NCI-H1436 treated with DMSO at 0.1 percent for 48 hours (cell line): Measurements from ENCODE around the gene HNRNPC.
"Not testable (repeated sequence)": the region's sequence is repeated elsewhere in the genome, so short reads cannot be mapped to it uniquely, and the experiment has no call there.

ENCODE experiments used
- DNase-seq: peaks from one replicate; lab custom pipeline; 2025; lab: John Stamatoyannopoulos, UW

The HNRNPC gene

GRCh38 chr14:21268617-21269251, 508 bp downstream of the HNRNPC start:
- no peak for DNase-seq

DNA sequence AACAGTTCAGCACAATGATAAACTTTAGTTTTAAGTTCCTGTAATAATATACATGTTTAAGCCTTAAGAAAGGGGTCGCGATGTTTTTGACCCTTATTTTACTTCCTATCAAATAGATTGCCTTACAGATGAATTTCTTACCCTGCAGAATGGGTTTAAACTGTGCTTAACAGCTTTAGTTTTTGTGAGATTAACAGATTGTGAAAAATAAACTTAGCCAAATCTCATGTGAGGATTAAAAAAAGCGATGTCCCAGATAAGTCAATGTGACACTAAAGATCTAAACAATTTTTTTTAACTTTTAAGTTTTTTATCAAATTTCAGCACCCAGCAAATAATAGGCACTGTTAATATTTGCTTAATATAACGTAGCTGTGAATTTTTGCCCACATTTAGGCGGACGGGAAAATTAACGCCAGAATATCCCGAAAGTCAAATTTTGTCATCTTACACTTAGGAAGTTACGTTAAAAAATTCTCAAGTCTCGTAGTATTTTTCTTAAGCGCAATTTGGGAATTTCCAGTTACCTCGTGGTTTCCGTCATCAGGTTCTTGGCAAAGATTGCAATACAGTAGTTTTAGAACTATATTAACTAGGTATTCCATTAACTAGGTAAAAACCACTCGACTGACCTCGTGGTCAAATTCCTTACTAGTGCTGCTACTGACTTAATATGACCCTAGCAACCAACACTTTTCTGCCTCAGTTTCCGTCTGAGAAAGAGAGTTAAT, 1.2 kb downstream of the HNRNPC start:
- no peak for DNase-seq

- no peak for DNase-seq
Measured at GRCh38 chr14:21267431-21267845, 1.8 kb downstream of the HNRNPC start.

- no peak for DNase-seq
Measured at GRCh38 chr14:21264025-21264801, 5.0 kb downstream of the HNRNPC start.

- DNase-seq, result no peak
Measured at GRCh38 chr14:21263284-21264024, 5.8 kb downstream of the HNRNPC start.

DNA sequence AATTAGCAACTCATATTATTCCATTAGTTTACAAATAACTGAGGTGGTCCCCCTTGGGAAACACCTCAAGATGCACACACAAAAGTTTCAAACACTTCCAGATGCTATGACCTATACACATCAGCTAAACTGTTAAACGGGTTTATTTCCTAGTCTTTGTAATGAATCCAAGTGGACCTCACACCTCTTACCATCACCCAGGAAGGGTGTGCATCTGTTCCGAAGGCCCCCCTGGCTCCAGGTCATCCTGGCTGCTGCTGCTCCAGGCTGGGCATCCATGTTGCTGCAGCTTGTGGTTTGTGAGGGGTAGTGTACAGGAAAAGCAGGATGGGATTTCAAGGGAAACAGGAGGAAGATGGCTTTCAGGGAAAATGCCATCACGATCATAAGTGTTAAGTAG, 6.8 kb downstream of the HNRNPC start:
- no peak for DNase-seq

- DNase-seq, result no peak
Measured at GRCh38 chr14:21261824-21262223, 7.4 kb downstream of the HNRNPC start.

DNA sequence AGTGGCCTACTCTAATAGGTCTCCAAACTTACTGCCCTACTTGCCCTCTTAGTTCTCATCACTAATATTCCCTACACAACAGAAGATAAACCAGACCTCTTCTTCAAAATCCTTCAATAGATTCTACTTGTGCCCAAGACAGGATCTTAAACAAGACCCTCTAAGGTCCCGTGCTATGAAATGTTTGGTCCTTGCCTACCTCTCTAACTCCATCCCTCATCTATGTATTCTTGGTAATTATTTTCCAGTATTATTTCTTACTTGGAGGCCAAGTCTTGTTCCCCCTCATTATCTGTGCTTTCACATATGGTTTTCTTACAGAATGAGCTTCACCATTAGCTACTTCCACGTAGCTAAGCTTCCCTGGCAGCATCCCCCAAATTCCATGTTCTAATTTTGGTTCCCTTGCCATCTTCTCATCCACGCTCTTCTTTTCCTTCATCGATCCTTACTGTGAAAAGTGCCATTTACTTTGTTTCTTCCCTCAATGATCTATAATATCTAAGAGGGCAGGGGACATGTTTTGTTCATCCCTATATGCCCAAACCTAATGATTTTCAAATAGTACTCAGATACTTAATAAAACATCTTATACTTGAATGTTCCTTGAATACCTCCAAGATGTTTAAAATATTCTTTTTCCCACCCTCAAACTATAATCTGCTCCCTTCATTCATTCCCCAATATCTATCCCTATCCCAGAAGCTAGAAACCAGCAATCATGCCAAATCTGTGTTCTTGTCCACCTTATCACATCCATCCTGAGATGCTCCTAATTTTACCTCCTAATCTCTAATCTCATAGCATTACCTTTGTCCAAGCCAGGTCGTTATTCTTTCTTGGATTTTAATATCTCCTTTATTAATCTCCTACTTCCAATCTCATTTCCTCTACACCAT, 10.1 kb downstream of the HNRNPC start:
- no peak for DNase-seq

DNA sequence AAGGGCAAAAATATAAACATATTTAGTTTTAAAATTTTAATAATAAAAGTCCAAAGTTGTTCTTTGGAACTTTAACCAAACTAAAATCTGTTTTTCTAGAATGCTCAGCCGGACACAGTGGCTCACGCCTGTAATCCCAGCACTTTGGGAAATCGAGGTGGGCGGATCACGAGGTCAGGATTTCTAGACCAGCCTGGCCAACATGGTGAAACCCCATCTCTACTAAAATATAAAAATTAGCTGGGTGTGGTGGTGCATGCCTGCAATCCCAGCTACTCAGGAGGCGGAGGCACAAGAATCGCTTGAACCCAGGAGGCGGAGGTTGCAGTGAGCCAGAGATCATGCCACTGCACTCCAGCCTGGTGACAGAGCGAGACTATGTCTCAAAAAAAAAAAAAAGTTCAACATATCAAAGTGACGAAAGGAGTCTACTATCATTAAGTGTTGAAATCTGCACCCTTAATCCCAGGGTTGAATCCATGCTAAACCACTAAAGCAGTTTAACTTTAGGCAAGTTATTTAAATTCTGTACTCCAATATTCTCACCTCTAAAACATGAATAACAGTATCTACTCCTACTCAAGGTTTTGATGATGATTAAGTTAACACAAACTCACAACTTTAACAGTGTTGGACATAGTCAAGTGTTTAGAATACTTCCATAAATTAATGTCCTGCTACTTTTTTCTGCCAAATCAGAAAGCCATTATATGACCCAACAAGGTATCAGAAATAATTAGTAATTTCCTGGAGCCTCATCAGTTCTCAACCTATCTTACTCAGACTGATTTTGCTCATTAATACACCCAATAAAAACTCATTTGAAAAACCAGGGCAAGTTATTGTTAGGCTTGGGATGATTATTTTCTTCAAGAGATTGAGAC, 11.0 kb downstream of the HNRNPC start:
- no peak for DNase-seq

GRCh38 chr14:21257394-21257909, 11.8 kb downstream of the HNRNPC start:
- DNase-seq, result no peak

GRCh38 chr14:21256539-21257393, 12.5 kb downstream of the HNRNPC start:
- DNase-seq, result no peak

DNA sequence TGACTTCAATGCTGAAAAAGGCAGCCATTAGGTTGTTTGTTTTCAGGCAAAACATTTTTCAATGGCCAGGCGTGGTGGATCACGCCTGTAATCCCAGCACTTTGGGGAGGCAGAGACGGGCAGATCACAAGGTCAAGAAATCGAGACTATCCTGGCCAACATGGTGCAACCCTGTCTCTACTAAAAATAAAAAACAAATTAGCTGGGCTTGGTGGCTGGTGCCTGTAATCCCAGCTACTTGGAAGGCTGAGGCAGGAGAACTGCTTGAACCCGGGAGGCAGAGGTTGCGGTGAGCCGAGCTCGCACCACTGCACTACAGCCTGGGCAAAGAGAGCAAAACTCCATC, 13.2 kb downstream of the HNRNPC start:
- DNase-seq, result not testable (repeated sequence)

GRCh38 chr14:21255385-21256101, 13.7 kb downstream of the HNRNPC start:
- no peak for DNase-seq

GRCh38 chr14:21252149-21252548, 17.1 kb downstream of the HNRNPC start:
- DNase-seq, result no peak

DNA sequence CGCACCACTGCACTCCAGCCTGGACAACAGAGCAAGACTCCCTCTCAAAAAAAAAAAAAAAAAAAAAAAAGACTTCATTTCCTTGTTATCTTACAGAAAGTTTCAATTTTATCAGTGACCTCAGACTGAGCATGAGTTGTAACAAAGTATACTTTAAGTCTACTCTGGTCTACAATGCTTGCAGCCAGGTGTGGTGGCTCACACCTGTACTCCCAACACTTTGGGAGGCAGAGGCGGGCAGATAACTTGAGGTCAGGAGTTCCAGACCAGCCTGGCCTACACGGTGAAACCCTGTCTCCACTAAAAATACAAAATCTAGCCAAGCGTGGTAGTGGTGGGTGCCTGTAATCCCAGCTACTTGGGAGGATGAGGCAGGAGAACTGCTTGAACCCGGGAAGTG, 18.0 kb downstream of the HNRNPC start:
- no peak for DNase-seq

DNA sequence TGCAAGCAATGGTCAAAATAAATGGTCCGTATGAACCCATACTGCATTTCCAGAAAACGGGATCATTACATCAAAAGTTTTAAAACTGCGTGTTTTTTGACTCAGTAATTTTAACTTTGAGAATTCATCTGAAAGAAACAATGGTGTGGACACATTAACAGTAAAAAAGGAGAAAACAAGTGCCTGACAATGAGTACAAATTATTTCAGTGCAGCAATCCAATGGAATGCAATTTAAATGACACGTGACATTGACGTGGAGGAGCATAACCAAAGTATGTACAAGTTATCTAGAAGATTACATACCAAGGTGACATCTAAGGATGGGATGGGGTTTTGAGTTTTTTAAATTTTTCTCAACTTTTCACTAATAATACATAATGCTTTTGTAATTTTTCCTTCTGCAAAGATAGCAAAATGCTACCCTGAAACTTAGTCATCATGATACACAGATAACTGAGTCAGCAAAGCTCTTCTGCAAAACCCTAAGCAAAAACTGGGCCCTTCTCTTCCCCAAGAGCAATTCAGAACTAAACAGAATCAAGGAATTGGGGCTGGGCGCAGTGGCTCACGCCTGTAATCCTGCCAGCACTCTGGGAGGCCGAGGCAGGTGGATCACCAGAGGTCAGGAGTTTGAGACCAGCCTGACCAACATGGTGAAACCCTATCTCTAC, 20.4 kb downstream of the HNRNPC start:
- no peak for DNase-seq

DNA sequence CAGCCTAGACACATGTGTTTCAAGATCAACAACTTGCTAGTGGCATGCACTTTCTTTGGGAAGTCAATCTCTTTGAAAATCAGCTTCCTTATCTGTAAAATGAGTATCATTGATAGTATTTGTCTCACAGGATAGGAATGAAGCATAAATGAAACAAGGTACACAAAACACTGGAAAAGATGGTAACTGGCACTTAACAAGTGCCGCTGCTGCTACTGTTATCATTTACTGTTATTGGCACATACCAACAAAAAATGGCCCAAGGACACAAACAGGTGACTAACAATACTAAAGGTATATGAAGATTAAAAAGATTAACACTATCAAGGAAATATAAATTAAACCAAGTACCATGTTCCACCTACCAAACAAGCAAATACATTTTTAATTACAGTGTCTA, 20.9 kb downstream of the HNRNPC start:
- DNase-seq, result no peak

GRCh38 chr14:21245813-21246212, 23.4 kb downstream of the HNRNPC start:
- no peak for DNase-seq
